GM21723 (cell line): ENCODE data around the gene HS2ST1.
A peak's percentile ranks its signal among the peaks of the same experiment; 100 is the strongest.
"Not testable (repeated sequence)": the region's sequence is repeated elsewhere in the genome, so short reads cannot be mapped to it uniquely, and the experiment has no call there.

Source experiments
- ATAC-seq: cut with Tn5 transposase; IDR thresholded peaks from one replicate; pipeline ENCODE4 v1.9.1; 2021; ENCODE audit warnings: mild to moderate bottlenecking, moderate library complexity; ENCODE audit not compliant: unreplicated experiment

HS2ST1 gene

DNA sequence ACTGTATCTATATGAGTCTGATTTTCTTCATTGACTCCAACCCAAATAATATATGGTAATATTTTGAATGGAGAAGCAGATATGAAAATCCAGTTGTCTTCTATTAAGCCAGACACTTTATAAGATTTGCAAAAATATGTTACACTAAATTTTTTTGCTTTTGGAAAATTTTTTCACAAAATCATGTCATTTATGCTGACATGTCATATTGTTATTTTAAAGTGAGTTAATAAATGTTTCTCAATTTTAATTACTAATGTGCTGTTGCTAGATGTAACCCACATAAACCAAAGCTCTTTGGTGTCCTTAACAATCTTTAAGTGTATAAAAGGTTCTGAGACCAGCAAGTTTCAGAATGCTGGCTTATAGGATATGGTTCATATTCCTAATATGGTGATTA lies 142.5 kb downstream of the HS2ST1 start:
- ATAC-seq = no peak

DNA sequence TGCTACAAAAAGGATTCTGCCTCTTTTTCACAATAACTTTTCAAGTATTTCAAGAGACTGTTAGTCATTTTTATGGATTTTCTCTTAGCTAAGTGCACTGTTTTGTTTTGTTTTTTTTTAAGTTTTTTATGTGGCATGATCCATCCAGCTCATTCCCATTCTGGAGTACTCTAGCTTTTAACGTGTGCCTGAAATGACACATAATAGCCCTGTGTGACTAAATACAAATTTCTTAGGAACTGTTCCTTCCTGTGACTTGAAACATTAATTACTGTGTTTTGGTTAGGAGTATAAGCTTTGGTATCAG lies 143.9 kb downstream of the HS2ST1 start:
- ATAC-seq = no peak

GRCh38 chr1:87061742-87062156 lies 147.3 kb downstream of the HS2ST1 start:
- ATAC-seq = peak; percentile 45

DNA sequence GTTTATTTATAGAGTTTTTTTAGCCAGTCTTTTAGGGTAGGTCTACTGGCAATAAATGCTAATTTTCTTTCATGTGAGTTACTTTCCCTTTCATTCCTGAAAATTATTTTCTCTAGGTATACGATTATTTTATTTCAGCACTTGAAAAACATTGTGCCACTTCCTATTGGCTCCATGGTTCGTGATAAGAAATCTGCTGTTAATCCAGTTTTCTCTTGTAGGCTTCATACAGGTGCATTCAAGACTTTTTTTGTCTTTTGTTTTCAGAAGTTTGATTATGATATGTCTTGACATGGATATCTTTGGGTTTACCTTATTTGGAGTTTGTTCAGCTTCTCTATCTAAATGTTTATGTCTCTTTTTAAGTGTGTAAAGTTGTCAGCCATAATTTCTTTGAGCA lies 148.3 kb downstream of the HS2ST1 start:
- ATAC-seq = no peak

DNA sequence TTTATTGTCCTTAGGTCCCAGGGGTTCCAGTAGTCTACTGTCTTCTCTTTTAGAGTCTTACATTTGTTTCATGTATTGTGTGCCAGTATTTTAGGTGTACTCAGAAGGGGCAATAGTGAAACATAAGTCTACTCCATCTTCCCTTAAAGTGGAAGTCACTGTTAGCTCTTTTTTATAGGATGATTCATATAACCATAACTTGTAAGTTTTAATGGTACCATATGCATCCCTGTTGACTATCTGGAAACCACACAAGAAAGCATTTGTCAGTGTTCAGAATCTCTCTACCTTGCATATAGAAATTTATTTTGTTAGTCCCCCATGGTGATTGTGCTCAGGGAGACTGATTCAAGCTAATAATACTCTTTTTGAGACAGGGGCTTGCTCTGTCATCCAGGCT lies 149.9 kb downstream of the HS2ST1 start:
- ATAC-seq = no peak

DNA sequence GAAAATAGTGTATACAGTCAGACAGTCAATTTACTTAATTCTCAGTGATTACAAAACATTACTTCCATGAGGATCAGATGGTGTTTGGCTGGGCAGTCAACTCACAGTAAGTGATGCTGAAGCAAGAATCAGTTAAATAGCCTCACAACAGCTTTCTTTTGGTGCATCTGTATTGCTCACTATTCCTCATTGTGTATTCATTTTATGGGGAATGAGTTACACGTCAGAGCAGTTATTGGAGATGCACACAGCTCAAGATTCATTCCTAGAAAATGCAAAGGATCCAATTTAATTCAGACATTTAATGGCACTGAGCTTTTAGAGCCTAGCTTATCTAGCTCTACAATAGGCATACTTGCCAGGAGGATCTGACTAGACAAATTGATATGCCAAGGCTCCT lies 150.6 kb downstream of the HS2ST1 start:
- no peak for ATAC-seq

DNA sequence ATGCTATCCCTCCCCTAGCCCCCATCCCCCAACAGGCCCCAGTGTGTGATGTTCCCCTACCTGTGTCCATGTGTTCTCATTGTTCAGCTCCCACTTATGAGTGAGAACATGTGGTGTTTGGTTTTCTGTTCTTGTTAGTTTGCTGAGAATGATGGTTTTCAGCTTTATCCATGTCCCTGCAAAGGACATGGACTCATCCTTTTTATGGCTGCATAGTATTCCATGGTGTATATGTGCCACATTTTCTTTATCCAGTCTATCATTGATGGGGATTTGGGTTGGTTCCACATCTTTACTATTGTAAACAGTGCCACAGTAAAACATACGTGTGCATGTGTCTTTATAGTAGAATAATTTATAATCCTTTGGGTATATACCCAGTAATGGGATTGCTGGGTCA lies 152.3 kb downstream of the HS2ST1 start:
- ATAC-seq = not testable (repeated sequence)

- ATAC-seq = no peak
Measured at GRCh38 chr1:87072411-87072810, 158.0 kb downstream of the HS2ST1 start.

DNA sequence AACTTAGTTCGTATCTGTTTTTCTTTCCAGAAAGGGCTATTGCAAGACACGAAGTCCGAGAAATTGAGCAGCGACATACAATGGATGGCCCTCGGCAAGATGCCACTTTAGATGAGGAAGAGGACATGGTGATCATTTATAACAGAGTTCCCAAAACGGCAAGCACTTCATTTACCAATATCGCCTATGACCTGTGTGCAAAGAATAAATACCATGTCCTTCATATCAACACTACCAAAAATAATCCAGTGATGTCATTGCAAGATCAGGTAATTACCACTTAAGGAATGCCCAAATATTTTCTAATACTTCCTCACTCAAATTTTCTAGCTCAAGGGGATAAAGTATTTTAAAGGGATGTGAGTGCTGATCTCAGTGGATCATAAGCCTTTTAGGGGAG lies 158.5 kb downstream of the HS2ST1 start:
- no peak for ATAC-seq

GRCh38 chr1:87074001-87074795 lies 159.8 kb downstream of the HS2ST1 start:
- no peak for ATAC-seq

DNA sequence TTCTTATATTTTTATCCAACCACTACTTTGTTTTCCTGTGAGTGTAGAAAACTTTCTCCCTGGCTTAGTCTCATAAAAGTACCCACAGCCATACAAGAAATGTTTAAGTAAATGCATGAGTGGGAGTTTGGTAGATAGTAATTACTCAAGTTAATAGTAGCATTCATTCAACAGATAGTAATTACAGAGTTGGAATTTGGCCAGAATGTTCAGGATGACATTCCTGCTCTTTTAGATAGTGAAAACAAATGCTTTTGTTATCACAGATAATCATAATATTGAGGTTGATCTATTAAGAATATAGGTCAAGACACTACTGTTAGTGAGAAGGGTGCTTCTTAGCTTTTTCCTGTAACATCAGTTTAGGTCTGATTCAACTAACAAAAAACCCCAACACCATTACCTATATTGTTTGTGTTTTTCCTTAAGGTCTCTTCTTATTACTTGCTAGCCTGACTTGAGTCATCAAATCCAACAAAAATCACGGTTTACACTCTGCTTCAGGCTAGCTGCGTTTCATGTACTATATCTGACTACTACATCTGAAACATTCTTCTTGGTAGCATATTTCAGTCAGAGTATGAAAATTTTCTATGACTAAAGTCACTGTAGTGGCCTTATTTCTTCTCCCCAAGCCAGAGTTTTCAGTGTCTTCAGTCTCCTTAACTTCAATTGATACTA lies 163.7 kb downstream of the HS2ST1 start:
- ATAC-seq = peak; percentile 55

DNA sequence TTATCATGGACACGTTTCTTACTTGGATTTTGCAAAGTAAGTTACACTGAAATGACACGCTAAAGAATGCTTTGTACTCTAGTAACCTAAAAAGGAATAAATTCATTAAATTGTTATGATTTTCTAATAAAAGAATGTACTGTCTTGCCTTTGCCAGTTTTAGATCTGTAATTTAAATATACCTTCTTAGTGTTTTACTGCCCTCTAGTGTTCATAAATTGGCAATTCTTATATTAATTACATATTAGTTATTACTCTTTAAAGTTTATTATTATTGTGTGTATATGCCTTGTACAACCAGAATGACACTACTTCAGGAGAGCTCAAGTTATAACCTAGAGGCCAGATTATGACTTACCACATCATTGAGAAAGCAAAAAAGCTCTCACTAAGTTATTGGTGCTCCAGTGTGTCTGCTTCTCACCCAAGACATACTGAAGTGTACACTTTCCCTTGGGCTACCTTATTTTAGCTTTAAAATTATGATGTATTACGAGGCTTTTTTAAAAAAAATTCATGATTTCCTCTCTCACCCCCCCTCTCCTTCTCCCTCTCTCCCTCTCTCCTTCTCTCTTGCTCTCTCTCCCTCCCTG lies 169.9 kb downstream of the HS2ST1 start:
- ATAC-seq = peak; percentile 69

DNA sequence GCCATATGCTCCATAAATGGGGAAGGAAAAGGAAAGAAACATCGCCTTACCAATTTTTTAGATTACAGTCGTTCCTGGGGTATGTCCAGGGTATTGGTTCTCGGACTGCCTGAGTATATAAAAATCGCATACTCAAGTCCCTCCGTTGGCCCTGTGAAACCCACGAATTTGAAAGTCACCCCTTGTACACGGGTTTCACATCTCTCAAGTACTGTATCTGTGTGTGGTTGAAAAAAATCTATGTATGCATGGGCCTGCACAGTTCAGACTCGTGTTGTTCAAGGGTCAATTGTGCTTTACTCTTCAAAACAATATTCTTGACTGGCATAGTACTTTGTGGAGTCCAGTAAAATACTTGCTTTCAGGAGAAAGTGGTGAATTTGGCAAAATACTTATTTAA lies 171.7 kb downstream of the HS2ST1 start:
- ATAC-seq = no peak

DNA sequence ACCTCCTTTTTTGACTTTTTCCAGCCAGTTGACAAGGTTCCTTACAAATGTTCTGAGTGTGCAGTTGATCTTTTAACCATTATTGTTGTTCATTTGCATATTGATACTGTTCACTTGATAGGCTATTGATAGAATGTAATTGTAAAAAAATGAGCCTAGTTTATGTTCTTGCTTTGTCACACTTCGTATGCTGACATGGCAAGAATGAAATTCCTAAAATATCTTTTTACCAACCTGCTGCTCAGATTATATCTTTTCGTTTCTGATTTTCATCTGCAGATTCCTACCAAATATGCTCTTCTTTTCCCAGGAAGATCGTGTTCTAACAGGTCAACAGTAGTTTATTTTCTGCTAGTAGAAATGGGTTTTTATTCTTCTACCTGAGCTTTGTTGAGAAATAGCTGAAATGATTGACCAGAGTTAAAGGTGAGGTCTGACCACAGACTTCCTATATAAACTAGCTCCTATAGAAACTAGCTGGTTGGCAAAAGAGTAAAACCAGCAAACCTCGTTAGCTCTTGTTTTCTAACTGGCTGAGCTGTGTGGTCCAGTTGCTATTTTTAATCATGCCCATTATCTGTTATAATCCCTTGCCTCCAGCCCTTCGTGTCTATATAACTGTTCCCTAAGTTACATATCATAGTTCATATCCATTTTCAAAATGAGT lies 174.8 kb downstream of the HS2ST1 start:
- ATAC-seq = no peak

DNA sequence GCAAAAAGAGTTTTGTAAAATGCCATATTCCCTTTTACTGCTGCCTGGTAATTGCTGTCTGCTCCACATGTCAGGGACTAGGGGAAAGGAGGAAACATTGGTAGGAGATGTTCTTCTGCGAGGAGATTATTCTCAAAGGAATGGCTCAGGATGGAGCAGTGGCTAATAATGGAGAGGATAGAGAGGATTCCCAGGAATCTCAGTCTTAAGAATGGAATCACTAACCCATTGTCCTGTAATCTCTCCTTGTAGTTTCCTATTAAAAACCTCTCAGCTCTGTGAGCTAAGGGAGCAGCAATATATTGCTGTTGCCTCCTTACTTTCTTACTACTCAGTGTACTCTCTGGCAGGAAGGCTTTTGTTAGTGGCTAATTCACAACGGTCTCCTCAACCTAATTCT lies 175.4 kb downstream of the HS2ST1 start:
- no peak for ATAC-seq

DNA sequence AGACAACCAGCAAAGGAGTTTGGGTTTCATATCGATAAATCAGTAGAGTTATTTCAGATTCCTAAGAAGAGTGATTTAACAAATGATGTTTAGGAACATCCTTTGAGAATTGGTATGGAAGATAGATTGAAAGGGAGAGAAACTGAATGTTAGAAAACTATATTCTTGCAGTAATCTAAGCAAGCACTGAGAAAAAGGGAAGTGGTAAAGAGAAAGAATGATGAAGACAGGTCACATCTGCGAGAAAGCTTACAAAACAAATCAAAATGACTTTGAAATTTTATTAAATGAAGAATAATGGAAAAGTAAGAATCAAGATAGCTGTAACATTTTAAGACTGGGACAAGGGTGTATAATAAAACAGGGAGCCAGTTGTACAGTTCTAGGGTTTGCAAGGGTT lies 177.0 kb downstream of the HS2ST1 start:
- ATAC-seq = no peak

DNA sequence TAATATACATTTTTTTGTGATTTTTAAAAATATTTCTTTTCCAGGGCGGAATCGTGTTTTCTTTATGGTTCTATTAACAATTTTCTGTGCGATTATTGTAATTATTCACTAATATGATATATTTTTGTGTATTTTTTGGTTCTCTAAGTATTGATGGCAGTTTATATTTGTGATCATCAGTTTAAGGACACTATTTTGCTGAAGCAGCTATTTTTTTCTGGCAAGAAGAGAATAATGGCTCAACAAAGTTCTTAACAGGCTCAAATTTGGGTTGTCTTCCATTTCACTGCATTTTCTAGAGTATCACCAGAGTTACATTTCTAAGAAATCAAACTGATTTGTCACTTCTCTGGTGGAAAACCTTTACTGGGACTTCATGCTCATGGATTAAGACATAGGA lies 178.4 kb downstream of the HS2ST1 start:
- no peak for ATAC-seq

DNA sequence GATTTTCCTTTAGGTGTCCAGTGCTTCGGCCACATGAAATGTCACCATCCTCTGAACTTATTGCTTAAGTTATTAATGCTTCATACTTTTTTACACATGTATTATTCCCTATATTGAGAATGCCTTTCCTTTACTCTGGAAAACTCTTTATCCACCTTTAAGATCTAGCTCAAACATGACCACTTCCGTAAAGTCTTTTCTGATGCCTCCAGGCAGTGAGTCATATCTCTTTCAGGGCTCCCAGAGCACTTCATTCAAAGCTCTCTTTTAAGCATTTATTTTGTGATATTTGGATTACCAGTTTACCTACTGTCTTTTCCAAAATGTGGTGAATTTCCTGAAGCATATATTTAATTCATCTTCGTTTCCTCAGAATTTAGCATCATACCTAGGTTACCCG lies 178.9 kb downstream of the HS2ST1 start:
- ATAC-seq = no peak

DNA sequence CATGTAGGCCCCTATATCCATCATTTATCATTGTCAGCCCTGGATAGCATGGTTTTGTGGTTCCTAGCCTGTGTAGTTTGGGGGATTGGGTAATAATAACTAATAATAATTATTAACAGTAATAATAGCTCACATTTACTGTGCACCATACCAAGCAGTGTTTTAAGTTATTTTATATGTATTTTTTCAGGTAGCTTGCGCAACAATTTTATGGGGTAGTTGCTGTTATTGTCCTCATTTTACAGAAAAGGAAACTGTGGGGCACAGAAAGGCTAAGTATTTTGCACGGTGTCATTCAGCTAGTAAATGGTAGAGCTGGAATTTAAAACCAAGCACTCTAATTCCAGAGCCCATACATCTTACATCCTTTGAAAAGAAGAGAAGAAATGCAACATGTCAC lies 179.8 kb downstream of the HS2ST1 start:
- ATAC-seq = no peak

DNA sequence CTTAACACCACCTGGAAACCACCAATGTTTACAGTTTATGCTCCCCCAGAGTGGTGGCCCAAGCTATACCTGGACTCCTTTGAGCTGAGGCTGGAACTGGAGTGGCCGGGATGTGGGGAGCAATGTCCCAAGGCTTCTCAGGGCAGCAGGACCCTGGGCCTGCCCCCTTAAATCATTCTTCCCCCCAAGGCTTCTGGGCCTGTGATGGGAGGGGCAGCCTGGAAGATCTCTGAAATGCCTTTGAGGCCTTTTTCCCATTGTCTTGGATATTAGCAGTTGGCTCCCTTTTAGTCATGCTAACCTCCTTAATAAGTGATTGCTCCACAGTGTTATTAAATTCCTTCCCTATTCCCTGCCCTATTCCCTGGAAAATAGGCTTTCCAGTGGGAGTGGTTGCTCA lies 185.8 kb downstream of the HS2ST1 start:
- no peak for ATAC-seq

DNA sequence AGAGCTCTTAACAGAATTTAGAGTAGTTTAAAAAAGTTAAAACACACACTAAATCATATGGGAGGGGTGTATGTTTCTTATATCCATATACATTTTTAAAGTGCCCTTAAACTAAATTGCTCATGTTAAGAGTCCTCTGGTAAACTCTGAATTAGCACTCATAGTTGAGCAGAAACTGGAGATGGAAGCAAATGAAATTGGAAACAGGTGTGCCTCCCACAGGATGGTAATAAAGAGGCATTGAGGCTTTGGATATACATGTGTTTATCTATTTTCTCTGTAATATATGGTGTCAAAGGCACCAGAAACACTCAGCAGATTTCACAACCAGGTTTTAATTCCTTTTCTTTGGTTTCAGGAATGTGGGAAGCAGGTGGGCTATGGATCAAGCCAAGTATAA lies 188.6 kb downstream of the HS2ST1 start:
- no peak for ATAC-seq

DNA sequence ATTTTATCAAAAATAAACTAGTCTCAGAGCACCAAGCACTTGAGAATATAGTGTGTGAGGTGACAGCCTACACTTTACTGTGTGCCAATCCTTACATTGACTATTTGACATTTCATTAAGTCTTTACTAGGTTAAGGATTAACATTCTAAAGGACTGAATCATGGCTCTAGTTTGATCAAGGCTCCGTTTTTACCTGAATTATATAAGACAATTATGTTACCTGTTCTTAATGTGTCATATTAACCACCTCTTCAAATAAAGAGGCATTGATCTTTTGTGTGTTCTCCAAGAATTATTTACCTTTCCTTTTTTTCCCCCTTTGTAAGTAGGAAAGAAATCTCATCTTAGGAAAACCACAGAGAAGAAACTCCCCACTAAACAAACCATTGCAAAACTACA lies 189.7 kb downstream of the HS2ST1 start:
- no peak for ATAC-seq
